HEK293T (cell line): Measurements from ENCODE around the gene SLAMF8.

Source experiments
- ARNT ChIP-seq: fragments of 450-650 bp; IDR thresholded peaks from 2 replicates; pipeline ENCODE4 v1.6.1; 2017; ENCODE audit warnings: mild to moderate bottlenecking
- BHLHE40 ChIP-seq: fragments of 450-650 bp; IDR thresholded peaks from 2 replicates; pipeline ENCODE4 v1.6.1; 2016; ENCODE audit warnings: mild to moderate bottlenecking, moderate library complexity, borderline replicate concordance
- FOXA1 ChIP-seq: fragments of 450-650 bp; IDR thresholded peaks from 2 replicates; pipeline ENCODE4 v1.6.1; 2016; ENCODE audit warnings: mild to moderate bottlenecking
- FOXK2 ChIP-seq: fragments of 450-650 bp; IDR thresholded peaks from 2 replicates; pipeline ENCODE4 v1.6.1; 2016; ENCODE audit warnings: mild to moderate bottlenecking
- FOXM1 ChIP-seq: fragments of 450-650 bp; IDR thresholded peaks from 2 replicates; pipeline ENCODE4 v1.6.1; 2017; ENCODE audit warnings: mild to moderate bottlenecking, borderline replicate concordance
- HDGF ChIP-seq: fragments of 450-650 bp; IDR thresholded peaks from 2 replicates; pipeline ENCODE4 v1.6.1; 2017; ENCODE audit warnings: antibody characterized with exemption, borderline replicate concordance
- LEF1 ChIP-seq: fragments of 450-650 bp; IDR thresholded peaks from 2 replicates; pipeline ENCODE4 v1.6.1; 2017; ENCODE audit warnings: mild to moderate bottlenecking, borderline replicate concordance
- NFRKB ChIP-seq: fragments of 450-650 bp; IDR thresholded peaks from 2 replicates; pipeline ENCODE4 v1.6.1; 2016; ENCODE audit warnings: mild to moderate bottlenecking, moderate library complexity
- PKNOX1 ChIP-seq: fragments of 450-650 bp; IDR thresholded peaks from 2 replicates; pipeline ENCODE4 v1.6.1; 2016
- SP1 ChIP-seq: fragments of 450-650 bp; IDR thresholded peaks from 2 replicates; pipeline ENCODE4 v1.6.1; 2017
- SUZ12 ChIP-seq: fragments of 450-650 bp; IDR thresholded peaks from 2 replicates; pipeline ENCODE4 v1.6.1; 2016; ENCODE audit warnings: mild to moderate bottlenecking
- TARDBP ChIP-seq: fragments of 450-650 bp; IDR thresholded peaks from 2 replicates; pipeline ENCODE4 v1.6.1; 2016
- ZNF384 ChIP-seq: fragments of 450-650 bp; IDR thresholded peaks from 2 replicates; pipeline ENCODE4 v1.6.1; 2016

- TF ChIP-seq SP1 (no peak), HDGF (no peak), PKNOX1 (no peak), BHLHE40 (no peak), FOXM1 (no peak), FOXK2 (no peak), ZNF384 (no peak), TARDBP (no peak), SUZ12 (no peak), LEF1 (no peak), ARNT (no peak), NFRKB (no peak), FOXA1 (no peak)
These were observed 52.5 kb downstream of the SLAMF8 start for GRCh38 chr1:159879136-159879535.
